ENCODE results near the gene TBC1D5. TPM values are rescaled to one million over a fixed set of nuclear protein-coding genes. Genes with fewer than 3 reads are reported as not detected.

TBC1D5 gene
- total RNA-seq, 1 donor from 2014 or later, result 67.1 TPM

- Histone ChIP-seq H3K4me3 (ENCODE audit: low read depth, low read length) (no peak overlapping the region), H3K27me3 (ENCODE audit: control insufficient read depth, insufficient read depth, low read length) (no peaks in the 10 kb centered on the region), H3K36me3 (ENCODE audit: control insufficient read depth, insufficient read depth, low read length) (no peaks in the 10 kb centered on the region)
- no peak for DNase-seq (ENCODE audit: low read depth)
- FAIRE-seq, result no peak
- TF ChIP-seq CTCF (IDR thresholded peaks at IDR 0.05; ENCODE audit: insufficient read depth, low read length, severe bottlenecking), result no peak
Observed at GRCh38 chr3:17444865-17445264, 297.6 kb downstream of the TBC1D5 start.

GRCh38 chr3:17443142-17443541 is 299.3 kb downstream of the TBC1D5 start:
- no peak for DNase-seq (ENCODE audit: low read depth)
- Histone ChIP-seq H3K27me3 (ENCODE audit: control insufficient read depth, insufficient read depth, low read length) (no peaks in the 10 kb centered on the region), H3K4me3 (ENCODE audit: low read depth, low read length) (no peak overlapping the region), H3K36me3 (ENCODE audit: control insufficient read depth, insufficient read depth, low read length) (no peaks in the 10 kb centered on the region)
- no peak for FAIRE-seq
- TF ChIP-seq CTCF (IDR thresholded peaks at IDR 0.05; ENCODE audit: insufficient read depth, low read length, severe bottlenecking), result no peak

GRCh38 chr3:17442332-17443049 is 299.9 kb downstream of the TBC1D5 start:
- H3K27me3 ChIP-seq (ENCODE audit: control insufficient read depth, insufficient read depth, low read length), result no peaks in the 10 kb centered on the region
- FAIRE-seq, result no peak
- no peaks in the 10 kb centered on the region for H3K36me3 ChIP-seq (ENCODE audit: control insufficient read depth, insufficient read depth, low read length)
- H3K4me3 ChIP-seq (ENCODE audit: low read depth, low read length), result no peak overlapping the region
- no peak for TF ChIP-seq CTCF (IDR thresholded peaks at IDR 0.05; ENCODE audit: insufficient read depth, low read length, severe bottlenecking)
- DNase-seq (ENCODE audit: low read depth), result peak; percentile 17

GRCh38 chr3:17433876-17434275 is 308.6 kb downstream of the TBC1D5 start:
- Histone ChIP-seq H3K27me3 (ENCODE audit: control insufficient read depth, insufficient read depth, low read length) (no peaks in the 10 kb centered on the region), H3K36me3 (ENCODE audit: control insufficient read depth, insufficient read depth, low read length) (no peaks in the 10 kb centered on the region), H3K4me3 (ENCODE audit: low read depth, low read length) (no peak overlapping the region)
- no peak for DNase-seq (ENCODE audit: low read depth)
- no peak for TF ChIP-seq CTCF (IDR thresholded peaks at IDR 0.05; ENCODE audit: insufficient read depth, low read length, severe bottlenecking)
- no peak for FAIRE-seq

- peak; percentile 53 for DNase-seq (ENCODE audit: low read depth)
- TF ChIP-seq CTCF (IDR thresholded peaks at IDR 0.05; ENCODE audit: insufficient read depth, low read length, severe bottlenecking), result no peak
- Histone ChIP-seq H3K36me3 (ENCODE audit: control insufficient read depth, insufficient read depth, low read length) (no peaks in the 10 kb centered on the region), H3K27me3 (ENCODE audit: control insufficient read depth, insufficient read depth, low read length) (no peaks in the 10 kb centered on the region), H3K4me3 (ENCODE audit: low read depth, low read length) (no peak overlapping the region)
- no peak for FAIRE-seq
Observed at GRCh38 chr3:17432236-17432635, 310.2 kb downstream of the TBC1D5 start.

All from bronchial epithelial cell (primary cell).